ENCODE measurements around the gene FOXRED2.

DNA sequence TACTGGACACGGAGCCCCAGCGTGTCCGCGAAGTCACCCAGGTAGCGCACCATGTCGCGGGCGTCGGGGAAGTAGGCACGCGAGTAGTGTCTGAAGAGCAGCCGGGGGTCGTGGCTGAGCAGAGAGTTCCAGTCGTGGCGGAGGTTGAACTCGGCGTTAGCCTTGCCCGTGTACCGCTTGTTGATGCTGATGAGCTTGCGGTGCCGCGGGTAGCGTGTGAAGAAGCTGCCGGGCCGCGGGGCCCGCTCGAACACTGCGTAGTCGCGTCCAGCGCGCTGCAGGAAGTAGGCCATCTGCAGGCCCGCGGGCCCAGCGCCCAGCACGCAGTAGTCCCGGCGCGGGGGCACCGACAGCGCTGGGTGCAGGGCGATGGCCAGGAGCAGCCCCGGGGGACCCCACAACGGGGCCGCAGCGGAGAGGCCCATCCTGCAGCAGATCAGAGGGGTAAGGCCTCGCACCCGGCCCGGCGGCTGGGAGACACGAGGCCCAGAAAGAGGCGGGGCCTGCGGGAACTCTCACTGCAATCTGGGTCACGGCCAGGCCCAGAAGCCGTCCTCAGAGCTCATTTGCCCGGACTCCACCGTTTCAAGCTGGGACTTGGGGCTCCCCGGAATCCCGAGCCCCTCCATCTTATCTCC lies 723 bp downstream of the FOXRED2 start:
- TF ChIP-seq POLR2AphosphoS5 (IDR thresholded peaks at IDR 0.05) (no peak), EP300 (IDR thresholded peaks at IDR 0.05) (no peak)
- TF ChIP-seq, protein P1, sequence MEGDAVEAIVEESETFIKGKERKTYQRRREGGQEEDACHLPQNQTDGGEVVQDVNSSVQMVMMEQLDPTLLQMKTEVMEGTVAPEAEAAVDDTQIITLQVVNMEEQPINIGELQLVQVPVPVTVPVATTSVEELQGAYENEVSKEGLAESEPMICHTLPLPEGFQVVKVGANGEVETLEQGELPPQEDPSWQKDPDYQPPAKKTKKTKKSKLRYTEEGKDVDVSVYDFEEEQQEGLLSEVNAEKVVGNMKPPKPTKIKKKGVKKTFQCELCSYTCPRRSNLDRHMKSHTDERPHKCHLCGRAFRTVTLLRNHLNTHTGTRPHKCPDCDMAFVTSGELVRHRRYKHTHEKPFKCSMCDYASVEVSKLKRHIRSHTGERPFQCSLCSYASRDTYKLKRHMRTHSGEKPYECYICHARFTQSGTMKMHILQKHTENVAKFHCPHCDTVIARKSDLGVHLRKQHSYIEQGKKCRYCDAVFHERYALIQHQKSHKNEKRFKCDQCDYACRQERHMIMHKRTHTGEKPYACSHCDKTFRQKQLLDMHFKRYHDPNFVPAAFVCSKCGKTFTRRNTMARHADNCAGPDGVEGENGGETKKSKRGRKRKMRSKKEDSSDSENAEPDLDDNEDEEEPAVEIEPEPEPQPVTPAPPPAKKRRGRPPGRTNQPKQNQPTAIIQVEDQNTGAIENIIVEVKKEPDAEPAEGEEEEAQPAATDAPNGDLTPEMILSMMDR (IDR thresholded peaks at IDR 0.05): no peak

Data from stomach (tissue), 4 donors.